GM21515 (cell line): ENCODE measurements around the gene C11orf52.
"Not testable (repeated sequence)": the region's sequence is repeated elsewhere in the genome, so short reads cannot be mapped to it uniquely, and the experiment has no call there.

Source experiments
- ATAC-seq: cut with Tn5 transposase; IDR thresholded peaks from one replicate; pipeline ENCODE4 v1.9.1; 2021; ENCODE audit not compliant: unreplicated experiment

C11orf52 gene

GRCh38 chr11:111918390-111919256 lies at the start of gene C11orf52:
Gene C11orf52 (plus strand): TSS chr11:111918913. CDS start chr11:111918973, 60 bp downstream.
- ATAC-seq = no peak

GRCh38 chr11:111870113-111870512 lies 48.6 kb upstream of the C11orf52 start:
- ATAC-seq = no peak

- ATAC-seq = no peak
These were observed 48.2 kb upstream of the C11orf52 start for GRCh38 chr11:111870522-111870885.

GRCh38 chr11:111870886-111871692 lies 47.6 kb upstream of the C11orf52 start, which contains the start of gene ALG9:
Gene ALG9 (minus strand): TSS chr11:111871581. CDS start chr11:111871482, 99 bp downstream.
- ATAC-seq = peak; percentile 87

- no peak for ATAC-seq
These were observed 47.0 kb upstream of the C11orf52 start for GRCh38 chr11:111871693-111872161.

GRCh38 chr11:111878385-111878848 lies 40.3 kb upstream of the C11orf52 start:
- ATAC-seq = no peak

GRCh38 chr11:111878849-111879636 lies 39.7 kb upstream of the C11orf52 start, which contains the start of the genes CFAP68 and FDXACB1:
Gene CFAP68 (plus strand): TSS chr11:111879541. CDS start chr11:111879561, 20 bp downstream.
Gene FDXACB1 (minus strand): TSS chr11:111879165. CDS start chr11:111879132, 33 bp downstream.
- peak; percentile 91 for ATAC-seq

GRCh38 chr11:111879637-111879960 lies 39.1 kb upstream of the C11orf52 start:
- ATAC-seq = no peak

- ATAC-seq = no peak
These were observed 36.5 kb upstream of the C11orf52 start for GRCh38 chr11:111882202-111882601.

GRCh38 chr11:111885053-111885452 lies 33.7 kb upstream of the C11orf52 start:
- ATAC-seq = not testable (repeated sequence)

- ATAC-seq = no peak
These were observed 32.7 kb upstream of the C11orf52 start for GRCh38 chr11:111886032-111886431.

- no peak for ATAC-seq
These were observed 31.9 kb upstream of the C11orf52 start for GRCh38 chr11:111886844-111887243.

- no peak for ATAC-seq
These were observed 13.3 kb upstream of the C11orf52 start for GRCh38 chr11:111905411-111905810.

- no peak for ATAC-seq
These were observed 12.0 kb upstream of the C11orf52 start for GRCh38 chr11:111906680-111907079.

GRCh38 chr11:111908639-111909305 lies 9.9 kb upstream of the C11orf52 start:
- ATAC-seq = no peak

- no peak for ATAC-seq
These were observed 9.3 kb upstream of the C11orf52 start for GRCh38 chr11:111909378-111909777.

GRCh38 chr11:111910676-111911562 lies 7.8 kb upstream of the C11orf52 start:
- no peak for ATAC-seq

- ATAC-seq = no peak
These were observed 6.9 kb upstream of the C11orf52 start, which contains the start of gene CRYAB for GRCh38 chr11:111911563-111912401. Gene CRYAB (minus strand): TSS chr11:111911770. CDS start chr11:111911724, 46 bp downstream.
